HCT116 (cell line): ENCODE results near the gene CDRT15. TPM values are rescaled to one million over a fixed set of nuclear protein-coding genes. Genes with fewer than 3 reads are reported as not detected.
"Not testable (repeated sequence)": the region's sequence is repeated elsewhere in the genome, so short reads cannot be mapped to it uniquely, and the experiment has no call there.

Source experiments
- ATAC-seq: fragments of 200-7000 bp; cut with Tn5 transposase; 2 replicates; pipeline ENCODE4 v1.9.1; 2020; ENCODE audit warnings: mild to moderate bottlenecking, moderate library complexity
- BruUV-seq: library from RNA; stranded (reverse); fragments of 400-500 nt; replicated peaks from 2 replicates; lab custom pipeline; 2021; lab: Mats Ljungman, UMichigan
- CTCF ChIA-PET: fragments of 300-600 bp; sonication (Branson Sonifier 250); formaldehyde crosslinking; loops from one replicate; lab custom pipeline; 2021; ENCODE audit warnings: antibody characterized with exemption; lab: Charles Lee
- POLR2A ChIA-PET: fragments of 300-600, 350-600 bp; sonication (Branson Sonifier 250); formaldehyde crosslinking; loops from one replicate; lab custom pipeline; 2021; ENCODE audit warnings: antibody characterized with exemption; lab: Charles Lee
- RAD21 ChIA-PET, 2 experiments: fragments of 300-600 bp; sonication (Branson Sonifier 250); formaldehyde crosslinking; loops; one replicate each; lab custom pipeline; 2023; ENCODE audit warnings: low total read pairs in 2 of 2; ENCODE audit not compliant: uncharacterized antibody in 2 of 2, unreplicated experiment in 2 of 2, low non-redundant PET in 1 of 2; lab: Charles Lee
- DNase-seq: peaks from one replicate; pipeline ENCODE4 v3.0.0-alpha.2; 2010; ENCODE audit warnings: low read depth, low spot score
- H2AFZ ChIP-seq: fragments of 200-600 bp; shearing (Covaris generic), sonication (generic); 2 replicates; pipeline ENCODE4 v1.6.1; 2017; ENCODE audit warnings: low read depth, mixed run types, mixed read lengths, antibody characterized with exemption, low read length; ENCODE audit not compliant: poor library complexity, severe bottlenecking
- H3K27ac ChIP-seq: 2 replicates; pipeline ENCODE4 v1.5.1; 2012; ENCODE audit warnings: low read depth, low read length
- H3K27me3 ChIP-seq: fragments of 200-600 bp; sonication (generic); 2 replicates; pipeline ENCODE4 v1.6.1; 2016; ENCODE audit warnings: mixed run types, low read length, mixed read lengths; ENCODE audit not compliant: insufficient read depth
- H3K36me3 ChIP-seq, 2 experiments: fragments of 200-500 bp in 1 of 2; fragments of 200-600 bp in 1 of 2; sonication (Bioruptor generic) in 1 of 2; sonication (generic) in 1 of 2; 2 replicates each; pipeline versions ENCODE4 v1.5.1 to v1.6.1; 2014 to 2016; ENCODE audit warnings: low read length in 2 of 2, inconsistent platforms in 1 of 2, mixed read lengths in 1 of 2, mixed run types in 1 of 2; ENCODE audit not compliant: insufficient read depth in 2 of 2, control insufficient read depth in 1 of 2
- H3K4me1 ChIP-seq, 2 experiments: fragments of 200-600 bp in 1 of 2; sonication (generic) in 1 of 2; 2 replicates each; pipeline versions ENCODE4 v1.5.1 to v1.6.1; 2012 to 2017; ENCODE audit warnings: low read length in 2 of 2, inconsistent platforms in 1 of 2, mild to moderate bottlenecking in 1 of 2, mixed read lengths in 1 of 2, mixed run types in 1 of 2, moderate library complexity in 1 of 2; ENCODE audit not compliant: insufficient read depth in 2 of 2, control insufficient read depth in 1 of 2
- H3K4me2 ChIP-seq: fragments of 200-600 bp; sonication (generic); 2 replicates; pipeline ENCODE4 v1.6.1; 2017; ENCODE audit warnings: mixed run types, low read length, mixed read lengths
- H3K4me3 ChIP-seq, 2 experiments: fragments of 200-600 bp in 1 of 2; sonication (generic) in 1 of 2; replicated peaks in 1 of 2; 2 replicates each; pipeline ENCODE4 v1.5.1; 2011 to 2016; ENCODE audit warnings: low read length in 2 of 2, control low read depth in 1 of 2, low read depth in 1 of 2, mild to moderate bottlenecking in 1 of 2, mixed read lengths in 1 of 2, mixed run types in 1 of 2
- H3K79me2 ChIP-seq: fragments of 200-600 bp; sonication (generic); 2 replicates; pipeline ENCODE4 v1.6.1; 2017; ENCODE audit warnings: mild to moderate bottlenecking, mixed run types, low read length, moderate library complexity, mixed read lengths; ENCODE audit not compliant: insufficient read depth
- H3K9ac ChIP-seq: fragments of 200-600 bp; sonication (generic); 2 replicates; pipeline ENCODE4 v1.6.1; 2016; ENCODE audit warnings: low read length, mixed read lengths
- H3K9me2 ChIP-seq: fragments of 200-600 bp; sonication (generic), shearing (Covaris generic); 2 replicates; pipeline ENCODE4 v1.6.1; 2017; ENCODE audit warnings: mixed run types, mild to moderate bottlenecking, moderate library complexity; ENCODE audit not compliant: insufficient read depth
- H3K9me3 ChIP-seq, 2 experiments: fragments of 200-500 bp in 1 of 2; fragments of 200-600 bp in 1 of 2; sonication (Bioruptor generic) in 1 of 2; sonication (generic) in 1 of 2; 2 replicates each; pipeline ENCODE4 v1.6.1; 2014 to 2017; ENCODE audit warnings: low read length in 2 of 2, mixed read lengths in 2 of 2, inconsistent platforms in 1 of 2, low read depth in 1 of 2, mild to moderate bottlenecking in 1 of 2, mixed run types in 1 of 2, moderate library complexity in 1 of 2; ENCODE audit not compliant: control insufficient read depth in 1 of 2, insufficient read depth in 1 of 2
- H4K20me1 ChIP-seq: fragments of 200-600 bp; sonication (generic), shearing (Covaris generic); 2 replicates; pipeline ENCODE4 v1.6.1; 2017; ENCODE audit warnings: mixed run types, mild to moderate bottlenecking, moderate library complexity; ENCODE audit not compliant: insufficient read depth
- ATF3 ChIP-seq: IDR thresholded peaks from 2 replicates; pipeline ENCODE4 v1.6.1; 2012
- EGR1 ChIP-seq: IDR thresholded peaks from 2 replicates; pipeline ENCODE4 v1.6.1; 2012; ENCODE audit warnings: low read depth
- ELF1 ChIP-seq: IDR thresholded peaks from 2 replicates; pipeline ENCODE4 v1.6.1; 2012; ENCODE audit warnings: low read depth, borderline replicate concordance
- EZH2 ChIP-seq: fragments of 200-600 bp; sonication (generic); IDR thresholded peaks from 2 replicates; pipeline ENCODE4 v1.6.1; 2017; ENCODE audit warnings: antibody characterized with exemption, mixed run types
- POLR2A ChIP-seq: IDR thresholded peaks from 2 replicates; pipeline ENCODE4 v1.7.0; 2011; ENCODE audit warnings: borderline replicate concordance; ENCODE audit not compliant: insufficient read depth, insufficient read length; ENCODE audit errors: extremely low read depth
- SIN3A ChIP-seq: IDR thresholded peaks from 2 replicates; pipeline ENCODE4 v1.6.1; 2012; ENCODE audit warnings: low read depth
- SP1 ChIP-seq: IDR thresholded peaks from 2 replicates; pipeline ENCODE4 v1.6.1; 2012; ENCODE audit warnings: low read depth
- TCF7L2 ChIP-seq: IDR thresholded peaks from 2 replicates; pipeline ENCODE4 v1.7.0; 2011; ENCODE audit warnings: borderline replicate concordance, inconsistent platforms; ENCODE audit not compliant: insufficient read depth, insufficient read length; ENCODE audit errors: extremely low read depth
- YY1 ChIP-seq: IDR thresholded peaks from 2 replicates; pipeline ENCODE4 v1.6.1; 2011; ENCODE audit warnings: low read length, low read depth, moderate library complexity, mild to moderate bottlenecking; ENCODE audit not compliant: insufficient replicate concordance; ENCODE audit errors: extremely low read depth
- ZBTB33 ChIP-seq: IDR thresholded peaks from 2 replicates; pipeline ENCODE4 v1.6.1; 2011; ENCODE audit warnings: mild to moderate bottlenecking, low read length, moderate library complexity; ENCODE audit not compliant: insufficient replicate concordance; ENCODE audit errors: extremely low read depth
- ZNF274 ChIP-seq: fragments of 200-500 bp; sonication (Bioruptor generic); IDR thresholded peaks from 2 replicates; pipeline ENCODE4 v1.6.1; 2014; ENCODE audit warnings: mild to moderate bottlenecking, low read depth, low read length, inconsistent platforms
- intact Hi-C: fragments of 100-400 bp; cut with micrococcal nuclease; formaldehyde crosslinking; loops from 2 replicates; pipeline ENCODE4 v1.10.0; 2022
- total RNA-seq: library from RNA; stranded (reverse); gene quantifications from one replicate; pipeline ENCODE4 v1.2.1, GENCODE V29; 2021; ENCODE audit not compliant: unreplicated experiment
- TF ChIP-seq, protein P1 (sequence below): IDR thresholded peaks from 2 replicates; pipeline ENCODE4 v1.6.1; 2012

CDRT15 gene
- total RNA-seq, 1 experiment from 2014 or later: not detected

- H3K9me2 ChIP-seq: no peaks in the 10 kb centered on the region
- no peak overlapping the region for H2AFZ ChIP-seq
- no peaks in the 10 kb centered on the region for H3K36me3 ChIP-seq
- ChIA-PET RAD21 (no interaction called here), POLR2A (no interaction called here), CTCF (interaction anchor here (0.9 kb wide), 1 partner anchor 55 kb away, joined by 3 read pairs; the partner anchor contains the start of gene HS3ST3B1)
- no peaks in the 10 kb centered on the region for H3K27me3 ChIP-seq
- no peaks in the 10 kb centered on the region for H3K4me1 ChIP-seq
- DNase-seq: no peak
- intact Hi-C loops: no loop called here
- H3K79me2 ChIP-seq: no peaks in the 10 kb centered on the region
- no peaks in the 10 kb centered on the region for H3K9me3 ChIP-seq
- no peak overlapping the region for H3K4me2 ChIP-seq
- no TSS peak for BruUV-seq
- H3K27ac ChIP-seq: no peak overlapping the region
- no peaks in the 10 kb centered on the region for H4K20me1 ChIP-seq
- H3K4me3 ChIP-seq: no peak overlapping the region
- ATAC-seq: no peak
- TF ChIP-seq EGR1: no peak
- TF ChIP-seq YY1: no peak
- no peak for TF ChIP-seq TCF7L2
- no peak for TF ChIP-seq ZNF274
- TF ChIP-seq ATF3: no peak
- TF ChIP-seq, protein P1, sequence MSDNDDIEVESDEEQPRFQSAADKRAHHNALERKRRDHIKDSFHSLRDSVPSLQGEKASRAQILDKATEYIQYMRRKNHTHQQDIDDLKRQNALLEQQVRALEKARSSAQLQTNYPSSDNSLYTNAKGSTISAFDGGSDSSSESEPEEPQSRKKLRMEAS: no peak
- TF ChIP-seq ELF1: no peak
- TF ChIP-seq POLR2A: no peak
- H3K9ac ChIP-seq: no peak overlapping the region
Measured at GRCh38 chr17:14245629-14246028, 9.0 kb upstream of the CDRT15 start.

- CTCF ChIA-PET: no interaction called here
- intact Hi-C loops: no loop called here
- Histone ChIP-seq H3K9me2 (no peaks in the 10 kb centered on the region), H3K27ac (no peak overlapping the region), H3K4me2 (no peak overlapping the region), H3K4me3 (no peak overlapping the region), H3K9ac (no peak overlapping the region), H4K20me1 (no peaks in the 10 kb centered on the region), H3K27me3 (no peaks in the 10 kb centered on the region), H3K79me2 (no peaks in the 10 kb centered on the region), H2AFZ (no peak overlapping the region), H3K9me3 (no peaks in the 10 kb centered on the region), H3K36me3 (no peaks in the 10 kb centered on the region), H3K4me1 (no peaks in the 10 kb centered on the region)
- no TSS peak for BruUV-seq
- DNase-seq (peak; percentile 7), ATAC-seq (no peak)
- TF ChIP-seq ZNF274 (no peak), SP1 (no peak), ZBTB33 (no peak), EZH2 (no peak), SIN3A (no peak)
- POLR2A ChIA-PET: no interaction called here
- RAD21 ChIA-PET: no interaction called here
Measured at GRCh38 chr17:14245002-14245401, 8.3 kb upstream of the CDRT15 start.

DNA sequence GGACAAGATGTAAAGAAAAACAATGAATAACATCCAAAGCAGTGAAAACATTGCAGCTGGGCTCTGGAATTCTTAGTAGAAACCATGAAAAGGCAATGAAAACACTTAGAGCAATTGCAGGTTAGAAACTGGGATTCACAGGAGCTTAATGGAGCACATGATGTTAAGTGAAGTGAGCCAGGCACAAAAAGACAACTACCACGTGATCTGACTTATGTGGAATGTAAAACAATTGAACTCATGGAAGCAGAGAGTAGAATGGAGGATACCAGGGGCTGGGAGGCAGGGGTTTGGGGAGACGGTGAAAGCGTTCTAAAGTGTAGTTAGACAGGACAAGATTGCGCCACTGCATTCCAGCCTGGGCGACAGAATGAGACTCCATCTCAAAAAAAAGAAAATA lies 2.6 kb upstream of the CDRT15 start:
- BruUV-seq, CTCF ChIA-PET, POLR2A ChIA-PET: not testable (repeated sequence)

More for the DNA sequence above, 2.6 kb upstream of the CDRT15 start:
- H3K27ac ChIP-seq, H3K9ac ChIP-seq, DNase-seq, RAD21 ChIA-PET, H3K79me2 ChIP-seq, H3K9me3 ChIP-seq, H3K27me3 ChIP-seq, H2AFZ ChIP-seq, H3K9me2 ChIP-seq, ATAC-seq, intact Hi-C loops, H3K36me3 ChIP-seq, H3K4me2 ChIP-seq, H3K4me3 ChIP-seq, H4K20me1 ChIP-seq, H3K4me1 ChIP-seq: not testable (repeated sequence)
